A673 (cell line): ENCODE results near the gene CAB39.

Experiments
- CTCF ChIP-seq: fragments of 300-800, 200-600 bp; sonication (generic); conservative IDR thresholded peaks from 2 replicates; pipeline ENCODE4 v1.5.1; 2017; ENCODE audit warnings: low read depth, mild to moderate bottlenecking, antibody characterized with exemption, low read length, moderate library complexity, mixed read lengths
- EZH2 ChIP-seq: fragments of 200-600 bp; sonication (generic); IDR thresholded peaks from 2 replicates; pipeline ENCODE4 v1.6.1; 2017; ENCODE audit warnings: borderline replicate concordance, low read depth, mild to moderate bottlenecking, mixed read lengths, antibody characterized with exemption, low read length; ENCODE audit not compliant: poor library complexity, severe bottlenecking

- TF ChIP-seq CTCF (no peak), EZH2 (no peak)
These were observed 25.2 kb downstream of the CAB39 start for GRCh38 chr2:230737791-230738226.
